Transverse colon (tissue), 4 donors: Measurements from ENCODE around the gene MBOAT2.

Experiments
- EP300 ChIP-seq: sonication (generic); formaldehyde crosslinking; IDR thresholded peaks from one replicate; pipeline ENCODE4 v1.6.1; 2017; ENCODE audit warnings: antibody characterized with exemption, low read depth
- POLR2AphosphoS5 ChIP-seq, 3 donors: sonication (generic); formaldehyde crosslinking; IDR thresholded peaks; one replicate each; pipeline ENCODE4 v1.6.1; 2016; ENCODE audit warnings: antibody characterized with exemption in 3 of 3
- TF ChIP-seq, protein P1 (sequence below), 5 experiments: fragments of 200-600 bp in 3 of 5; fragments of 450-650 bp in 2 of 5; sonication (generic) in 3 of 5; IDR thresholded peaks; 1 replicate in 2 of 5; 2 replicates in 3 of 5; pipeline ENCODE4 v1.5.1; 2016 to 2017; ENCODE audit warnings: antibody characterized with exemption in 5 of 5, inconsistent platforms in 3 of 5, mild to moderate bottlenecking in 2 of 5, moderate library complexity in 1 of 5

DNA sequence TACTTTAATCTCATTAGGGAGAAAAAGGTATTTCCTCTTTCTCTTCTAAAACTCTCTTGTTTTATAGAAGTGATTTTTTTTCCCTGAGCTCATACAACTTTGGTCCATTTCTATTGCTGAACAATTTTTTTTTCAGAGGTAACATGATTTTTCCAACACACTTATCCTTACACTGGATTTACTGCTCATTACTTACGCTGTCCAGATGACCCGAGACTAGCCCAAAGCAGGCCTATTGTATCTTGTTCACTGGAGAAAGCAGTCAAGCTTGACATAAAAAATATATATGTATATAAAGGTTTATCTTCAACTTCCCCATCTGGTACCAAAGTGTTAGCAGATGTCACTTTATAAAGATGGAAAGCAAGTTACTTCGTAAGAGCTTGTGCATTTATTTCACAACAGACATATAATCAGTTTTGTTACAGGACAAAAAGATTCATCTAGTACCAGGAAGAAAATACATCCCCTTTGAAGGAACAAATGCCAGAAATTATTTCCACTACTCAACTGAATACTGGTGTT, 95.7 kb downstream of the MBOAT2 start:
- no peak for TF ChIP-seq POLR2AphosphoS5 (IDR thresholded peaks at IDR 0.05)
- TF ChIP-seq, protein P1, sequence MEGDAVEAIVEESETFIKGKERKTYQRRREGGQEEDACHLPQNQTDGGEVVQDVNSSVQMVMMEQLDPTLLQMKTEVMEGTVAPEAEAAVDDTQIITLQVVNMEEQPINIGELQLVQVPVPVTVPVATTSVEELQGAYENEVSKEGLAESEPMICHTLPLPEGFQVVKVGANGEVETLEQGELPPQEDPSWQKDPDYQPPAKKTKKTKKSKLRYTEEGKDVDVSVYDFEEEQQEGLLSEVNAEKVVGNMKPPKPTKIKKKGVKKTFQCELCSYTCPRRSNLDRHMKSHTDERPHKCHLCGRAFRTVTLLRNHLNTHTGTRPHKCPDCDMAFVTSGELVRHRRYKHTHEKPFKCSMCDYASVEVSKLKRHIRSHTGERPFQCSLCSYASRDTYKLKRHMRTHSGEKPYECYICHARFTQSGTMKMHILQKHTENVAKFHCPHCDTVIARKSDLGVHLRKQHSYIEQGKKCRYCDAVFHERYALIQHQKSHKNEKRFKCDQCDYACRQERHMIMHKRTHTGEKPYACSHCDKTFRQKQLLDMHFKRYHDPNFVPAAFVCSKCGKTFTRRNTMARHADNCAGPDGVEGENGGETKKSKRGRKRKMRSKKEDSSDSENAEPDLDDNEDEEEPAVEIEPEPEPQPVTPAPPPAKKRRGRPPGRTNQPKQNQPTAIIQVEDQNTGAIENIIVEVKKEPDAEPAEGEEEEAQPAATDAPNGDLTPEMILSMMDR (IDR thresholded peaks at IDR 0.05) = no peak
- no peak for TF ChIP-seq EP300
